SK-N-SH (cell line): ENCODE data around the gene VASP. TPM values are rescaled to one million over a fixed set of nuclear protein-coding genes. Genes with fewer than 3 reads are reported as not detected.

Source experiments
- CTCF ChIA-PET: fragments of 300-600, 350-600 bp; formaldehyde crosslinking; extraction: SDS; loops from one replicate; lab custom pipeline; 2021; lab: Yijun Ruan, JAX
- POLR2A ChIA-PET: fragments of 350-600 bp; sonication (Branson Sonifier 250); formaldehyde crosslinking; extraction: SDS; loops from one replicate; lab custom pipeline; 2020; ENCODE audit warnings: antibody characterized with exemption, inconsistent platforms; lab: Yijun Ruan, JAX
- DNase-seq: peaks from one replicate; pipeline ENCODE4 v3.0.0; 2012
- H2AFZ ChIP-seq: fragments of 200-600 bp; sonication (generic); 2 replicates; pipeline ENCODE4 v1.8.1; 2016; ENCODE audit warnings: antibody characterized with exemption, mild to moderate bottlenecking, low read depth
- H3F3A ChIP-seq: fragments of 200-600 bp; sonication (generic); replicated peaks from 2 replicates; pipeline ENCODE3; 2016; ENCODE audit warnings: antibody characterized with exemption, mild to moderate bottlenecking; ENCODE audit not compliant: insufficient read depth
- H3K27ac ChIP-seq, 2 experiments: fragments of 200-500 bp in 1 of 2; fragments of 200-600 bp in 1 of 2; sonication (Bioruptor generic) in 1 of 2; sonication (generic), shearing (Covaris generic) in 1 of 2; 2 replicates each; pipeline versions ENCODE4 v1.5.1 to v1.6.1; 2014 to 2016; ENCODE audit warnings: low read depth in 2 of 2, inconsistent platforms in 1 of 2, low read length in 1 of 2, mild to moderate bottlenecking in 1 of 2, mixed read lengths in 1 of 2
- H3K27me3 ChIP-seq: fragments of 200-600 bp; sonication (generic), shearing (Covaris generic); 2 replicates; pipeline ENCODE4 v1.6.1; 2016; ENCODE audit warnings: mixed run types; ENCODE audit not compliant: insufficient read depth
- H3K36me3 ChIP-seq, 2 experiments: fragments of 200-500 bp in 1 of 2; fragments of 200-600 bp in 1 of 2; sonication (Bioruptor generic) in 1 of 2; sonication (generic) in 1 of 2; replicated peaks in 1 of 2; 2 replicates each; pipeline versions ENCODE3 to v1.5.1; 2014 to 2016; ENCODE audit warnings: low read length in 1 of 2, mild to moderate bottlenecking in 1 of 2; ENCODE audit not compliant: insufficient read depth in 2 of 2, control insufficient read depth in 1 of 2
- H3K4me1 ChIP-seq, 2 experiments: fragments of 200-500 bp in 1 of 2; fragments of 200-600 bp in 1 of 2; sonication (Bioruptor generic) in 1 of 2; sonication (generic), shearing (Covaris generic) in 1 of 2; 2 replicates each; pipeline versions ENCODE4 v1.5.1 to v1.6.1; 2014 to 2016; ENCODE audit warnings: low read depth in 1 of 2, low read length in 1 of 2, mixed run types in 1 of 2; ENCODE audit not compliant: insufficient read depth in 2 of 2, control insufficient read depth in 1 of 2
- H3K4me2 ChIP-seq: fragments of 200-600 bp; sonication (generic), shearing (Covaris generic); 2 replicates; pipeline ENCODE4 v1.6.1; 2017; ENCODE audit warnings: mixed run types
- H3K4me3 ChIP-seq, 2 experiments: fragments of 200-500 bp in 1 of 2; fragments of 200-600 bp in 1 of 2; sonication (Bioruptor generic) in 1 of 2; sonication (generic), shearing (Covaris generic) in 1 of 2; 2 replicates each; pipeline versions ENCODE4 v1.5.1 to v1.8.1; 2014 to 2016; ENCODE audit warnings: low read depth in 2 of 2, inconsistent platforms in 1 of 2, low read length in 1 of 2, mild to moderate bottlenecking in 1 of 2, mixed read lengths in 1 of 2, moderate library complexity in 1 of 2
- H3K79me2 ChIP-seq: fragments of 200-600 bp; sonication (generic); 2 replicates; pipeline ENCODE4 v1.8.1; 2017; ENCODE audit warnings: mild to moderate bottlenecking; ENCODE audit not compliant: insufficient read depth
- H3K9ac ChIP-seq: fragments of 200-600 bp; sonication (generic); 2 replicates; pipeline ENCODE4 v1.6.1; 2017; ENCODE audit warnings: mixed run types
- H3K9me2 ChIP-seq: fragments of 200-600 bp; sonication (generic); 2 replicates; pipeline ENCODE4 v1.6.1; 2017; ENCODE audit warnings: mixed run types
- H3K9me3 ChIP-seq: fragments of 200-600 bp; sonication (generic); 2 replicates; pipeline ENCODE4 v1.6.1; 2017; ENCODE audit warnings: mixed run types, mild to moderate bottlenecking, moderate library complexity
- H4K20me1 ChIP-seq: fragments of 200-600 bp; sonication (generic); 2 replicates; pipeline ENCODE4 v1.6.1; 2017; ENCODE audit warnings: mild to moderate bottlenecking, mixed run types; ENCODE audit not compliant: insufficient read depth
- CHD2 ChIP-seq: fragments of 150-350 bp; IDR thresholded peaks from 2 replicates; pipeline ENCODE4 v1.6.1; 2018; ENCODE audit warnings: low read length; ENCODE audit not compliant: partially characterized antibody
- CTCF ChIP-seq: fragments of 200-600 bp; sonication (generic); IDR thresholded peaks from 2 replicates; pipeline ENCODE4 v1.6.1; 2017; ENCODE audit warnings: antibody characterized with exemption, mild to moderate bottlenecking, moderate library complexity
- EP300 ChIP-seq, 2 experiments: IDR thresholded peaks; 2 replicates each; pipeline versions ENCODE4 v1.4.0 to v1.6.1; 2012; ENCODE audit warnings: borderline replicate concordance in 1 of 2, low read depth in 1 of 2, low read length in 1 of 2
- EZH2phosphoT487 ChIP-seq: fragments of 200-600 bp; sonication (generic); IDR thresholded peaks from 2 replicates; pipeline ENCODE4 v1.6.1; 2017; ENCODE audit warnings: low read depth, mixed run types, mild to moderate bottlenecking, antibody characterized with exemption, moderate library complexity, borderline replicate concordance
- FOXM1 ChIP-seq: IDR thresholded peaks from 2 replicates; pipeline ENCODE4 v1.4.0; 2012; ENCODE audit warnings: low read depth, mild to moderate bottlenecking
- GABPA ChIP-seq: IDR thresholded peaks from 2 replicates; pipeline ENCODE4 v1.4.0; 2012; ENCODE audit warnings: low read depth, mild to moderate bottlenecking
- GATA2 ChIP-seq: sonication (generic); formaldehyde crosslinking; IDR thresholded peaks from 2 replicates; pipeline ENCODE4 v1.5.0; 2020; ENCODE audit warnings: mild to moderate bottlenecking, missing genetic modification reagents
- JUND ChIP-seq: IDR thresholded peaks from 2 replicates; pipeline ENCODE4 v1.4.0; 2012
- MEF2A ChIP-seq: IDR thresholded peaks from 2 replicates; pipeline ENCODE4 v1.4.0; 2012; ENCODE audit warnings: low read depth, borderline replicate concordance
- MXI1 ChIP-seq: IDR thresholded peaks from 2 replicates; pipeline ENCODE4 v1.6.1; 2012; ENCODE audit warnings: mild to moderate bottlenecking, low read depth, low read length, improper control_type of control experiment
- NFIC ChIP-seq: IDR thresholded peaks from 2 replicates; pipeline ENCODE4 v1.4.0; 2012; ENCODE audit warnings: borderline replicate concordance
- NRF1 ChIP-seq: IDR thresholded peaks from 2 replicates; pipeline ENCODE4 v1.6.1; 2012; ENCODE audit warnings: low read depth, mild to moderate bottlenecking, low read length
- RCOR1 ChIP-seq: fragments of 150-350 bp; IDR thresholded peaks from 2 replicates; pipeline ENCODE4 v1.6.1; 2017; ENCODE audit warnings: antibody characterized with exemption, low read length
- RFX5 ChIP-seq: IDR thresholded peaks from 2 replicates; pipeline ENCODE4 v1.6.1; 2012; ENCODE audit warnings: mild to moderate bottlenecking, improper control_type of control experiment, low read length
- RXRA ChIP-seq: IDR thresholded peaks from 2 replicates; pipeline ENCODE4 v1.4.0; 2012; ENCODE audit warnings: low read depth, mild to moderate bottlenecking, borderline replicate concordance
- SIN3A ChIP-seq: IDR thresholded peaks from 2 replicates; pipeline ENCODE4 v1.6.1; 2012; ENCODE audit warnings: low read depth, mild to moderate bottlenecking, low read length, moderate library complexity, borderline replicate concordance
- SMC3 ChIP-seq: IDR thresholded peaks from 2 replicates; pipeline ENCODE4 v1.6.1; 2012; ENCODE audit warnings: low read depth, low read length, improper control_type of control experiment
- TAF1 ChIP-seq: IDR thresholded peaks from 2 replicates; pipeline ENCODE4 v1.6.1; 2012; ENCODE audit warnings: low read depth, mild to moderate bottlenecking, low read length, moderate library complexity, borderline replicate concordance
- TEAD4 ChIP-seq: IDR thresholded peaks from 2 replicates; pipeline ENCODE4 v1.4.0; 2012; ENCODE audit warnings: mild to moderate bottlenecking, borderline replicate concordance; ENCODE audit not compliant: insufficient read depth
- USF2 ChIP-seq: fragments of 150-350 bp; IDR thresholded peaks from 2 replicates; pipeline ENCODE4 v1.6.1; 2017; ENCODE audit warnings: antibody characterized with exemption, low read length, low read depth, borderline replicate concordance
- YY1 ChIP-seq: IDR thresholded peaks from 2 replicates; pipeline ENCODE4 v1.4.0; 2012; ENCODE audit warnings: low read depth, mild to moderate bottlenecking
- WGBS: methylation state at CpG from one replicate; pipeline ENCODE4 v1.1.6; 2017; ENCODE audit warnings: low lambda C conversion rate; 5-methylcytosine and 5-hydroxymethylcytosine counted together
- polyA plus RNA-seq, 3 experiments: library from polyadenylated mRNA; depleted of rRNA; stranded (reverse); fragments of >200 nt; gene quantifications; 2 replicates each; pipeline ENCODE4 v1.2.3, GENCODE V29; 2012
- TF ChIP-seq, protein P1 (sequence below): IDR thresholded peaks from 2 replicates; pipeline ENCODE4 v1.4.0; 2012; ENCODE audit warnings: low read depth
- TF ChIP-seq, protein P2 (sequence below): IDR thresholded peaks from 2 replicates; pipeline ENCODE4; 2012

VASP gene
- polyA plus RNA-seq, 1 of the 3 experiments (the other 2 are of a cell fraction): 37.8 TPM

DNA sequence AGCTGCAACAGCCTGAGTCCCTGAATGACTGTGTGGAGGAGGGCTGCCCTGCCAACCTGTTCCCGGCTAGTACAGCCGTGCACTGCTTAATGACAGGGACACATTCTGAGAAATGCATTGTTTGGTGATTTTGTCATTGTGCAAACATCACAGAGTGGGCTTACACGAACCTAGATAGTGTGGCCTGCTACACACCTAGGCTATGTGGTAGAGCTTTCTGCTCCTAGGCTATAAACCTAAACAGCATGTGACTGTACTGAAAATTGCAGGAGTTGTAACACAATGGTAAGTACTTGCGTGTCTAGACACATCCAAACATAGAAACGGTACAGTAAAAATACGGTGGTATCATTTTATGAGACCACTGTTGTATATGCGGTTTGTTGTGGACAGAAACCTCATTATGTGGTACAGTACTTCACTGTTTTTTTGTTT is 35.0 kb downstream of the VASP start:
- WGBS: 68% methylated on average over 7 of the region's 7 CpGs
- TF ChIP-seq NRF1: no peak
- no peak for TF ChIP-seq GATA2 (CRISPR knock-in tag)
- no peak for TF ChIP-seq CHD2
- TF ChIP-seq RXRA: no peak
- no peak for TF ChIP-seq CTCF
- TF ChIP-seq RFX5: no peak
- no peak for TF ChIP-seq FOXM1
- no peak for TF ChIP-seq MEF2A
- TF ChIP-seq USF2: no peak
- TF ChIP-seq EP300 (IDR thresholded peaks at IDR 0.05; ENCODE audit: borderline replicate concordance in 1 of 2, low read depth in 1 of 2, low read length in 1 of 2): no peak
- TF ChIP-seq JUND: no peak
- TF ChIP-seq, protein P1, sequence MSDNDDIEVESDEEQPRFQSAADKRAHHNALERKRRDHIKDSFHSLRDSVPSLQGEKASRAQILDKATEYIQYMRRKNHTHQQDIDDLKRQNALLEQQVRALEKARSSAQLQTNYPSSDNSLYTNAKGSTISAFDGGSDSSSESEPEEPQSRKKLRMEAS: no peak
- no peak for TF ChIP-seq RCOR1
- CTCF ChIA-PET: no interaction called here
- no peak overlapping the region for H3K4me3 ChIP-seq
- no peaks in the 10 kb centered on the region for H3K36me3 ChIP-seq
- DNase-seq: no peak
- no peak overlapping the region for H3K27ac ChIP-seq
- H3F3A ChIP-seq: peaks cover 2% of the 10 kb centered on the region
- no peaks in the 10 kb centered on the region for H3K9me3 ChIP-seq
- H3K79me2 ChIP-seq: no peaks in the 10 kb centered on the region
- H3K4me1 ChIP-seq: no peaks in the 10 kb centered on the region
- H3K27me3 ChIP-seq: no peaks in the 10 kb centered on the region
- POLR2A ChIA-PET: no interaction called here
- H3K9ac ChIP-seq: no peak overlapping the region
- H3K9me2 ChIP-seq: no peaks in the 10 kb centered on the region
- no peaks in the 10 kb centered on the region for H4K20me1 ChIP-seq
- no peak overlapping the region for H2AFZ ChIP-seq
- H3K4me2 ChIP-seq: no peak overlapping the region

DNA sequence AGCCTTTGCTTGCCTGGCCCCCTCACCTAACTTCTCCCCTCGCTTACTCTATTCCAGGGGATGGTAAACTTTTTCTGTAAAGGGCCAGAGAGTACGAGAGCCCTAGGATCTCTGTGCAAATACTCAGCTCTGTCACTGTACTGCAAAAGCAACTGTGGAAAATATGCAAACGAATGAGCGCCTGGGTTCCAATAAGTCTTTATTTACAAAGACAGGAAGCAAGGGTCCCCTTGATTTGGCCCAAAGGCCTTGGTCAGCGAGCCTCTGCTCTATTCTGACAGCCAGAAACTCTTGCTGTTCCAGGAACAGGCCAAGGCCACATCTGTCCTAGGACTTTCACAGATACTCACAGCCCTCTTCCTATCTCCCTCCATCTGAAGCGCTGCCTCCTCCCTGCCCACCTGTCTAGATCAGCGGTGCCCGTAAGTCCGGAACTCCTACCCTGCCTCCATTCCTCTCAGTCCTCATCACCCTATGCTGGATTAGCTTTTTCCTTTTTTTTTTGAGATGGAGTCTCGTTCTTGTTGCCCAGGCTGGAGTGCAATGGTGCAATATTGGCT is 40.0 kb downstream of the VASP start:
- no peaks in the 10 kb centered on the region for H4K20me1 ChIP-seq
- H3K9me3 ChIP-seq: no peaks in the 10 kb centered on the region
- H3K4me2 ChIP-seq: no peak overlapping the region
- ChIA-PET CTCF (interaction anchor here (1.4 kb wide), 1 partner anchor 23 kb away, joined by 3 read pairs; no protein-coding TSS in a partner anchor), POLR2A (no interaction called here)
- H3K9me2 ChIP-seq: no peaks in the 10 kb centered on the region
- no peak for DNase-seq
- peaks cover 2% of the 10 kb centered on the region for H3F3A ChIP-seq
- no peak overlapping the region for H3K27ac ChIP-seq
- no peaks in the 10 kb centered on the region for H3K27me3 ChIP-seq
- WGBS: 94% methylated on average over 10 of the region's 10 CpGs
- H3K4me3 ChIP-seq: no peak overlapping the region
- H3K4me1 ChIP-seq: no peaks in the 10 kb centered on the region
- no peak for TF ChIP-seq TEAD4
- TF ChIP-seq SMC3: no peak
- no peak for TF ChIP-seq SIN3A
- no peak for TF ChIP-seq NFIC
- no peak for TF ChIP-seq YY1
- TF ChIP-seq RCOR1: no peak
- TF ChIP-seq EP300 (IDR thresholded peaks at IDR 0.05; ENCODE audit: borderline replicate concordance in 1 of 2, low read depth in 1 of 2, low read length in 1 of 2): no peak
- TF ChIP-seq TAF1: no peak
- TF ChIP-seq RXRA: no peak
- no peak for TF ChIP-seq NRF1
- TF ChIP-seq EZH2phosphoT487: no peak
- TF ChIP-seq, protein P2, sequence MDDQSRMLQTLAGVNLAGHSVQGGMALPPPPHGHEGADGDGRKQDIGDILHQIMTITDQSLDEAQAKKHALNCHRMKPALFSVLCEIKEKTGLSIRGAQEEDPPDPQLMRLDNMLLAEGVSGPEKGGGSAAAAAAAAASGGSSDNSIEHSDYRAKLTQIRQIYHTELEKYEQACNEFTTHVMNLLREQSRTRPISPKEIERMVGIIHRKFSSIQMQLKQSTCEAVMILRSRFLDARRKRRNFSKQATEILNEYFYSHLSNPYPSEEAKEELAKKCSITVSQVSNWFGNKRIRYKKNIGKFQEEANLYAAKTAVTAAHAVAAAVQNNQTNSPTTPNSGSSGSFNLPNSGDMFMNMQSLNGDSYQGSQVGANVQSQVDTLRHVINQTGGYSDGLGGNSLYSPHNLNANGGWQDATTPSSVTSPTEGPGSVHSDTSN: no peak
- TF ChIP-seq JUND: no peak
- no peak for TF ChIP-seq GABPA
- TF ChIP-seq CTCF: no peak
- no peak for TF ChIP-seq MXI1
- H3K79me2 ChIP-seq: no peaks in the 10 kb centered on the region
- no peak overlapping the region for H3K9ac ChIP-seq
- no peaks in the 10 kb centered on the region for H3K36me3 ChIP-seq
- no peak overlapping the region for H2AFZ ChIP-seq
